Hepatocyte (in vitro differentiated cells): ENCODE results near the gene AFTPH.

Experiments used
- CTCF ChIP-seq: fragments of 200-600 bp; sonication (generic); IDR thresholded peaks from 2 replicates; pipeline ENCODE4 v1.5.1; 2016; ENCODE audit warnings: antibody characterized with exemption, mild to moderate bottlenecking; ENCODE audit not compliant: poor library complexity
- EZH2phosphoT487 ChIP-seq: fragments of 200-600 bp; sonication (generic); IDR thresholded peaks from one replicate; pipeline ENCODE4 v1.6.1; 2018; ENCODE audit warnings: antibody characterized with exemption, mild to moderate bottlenecking, low read depth, moderate library complexity; ENCODE audit not compliant: unreplicated experiment, severe bottlenecking

DNA sequence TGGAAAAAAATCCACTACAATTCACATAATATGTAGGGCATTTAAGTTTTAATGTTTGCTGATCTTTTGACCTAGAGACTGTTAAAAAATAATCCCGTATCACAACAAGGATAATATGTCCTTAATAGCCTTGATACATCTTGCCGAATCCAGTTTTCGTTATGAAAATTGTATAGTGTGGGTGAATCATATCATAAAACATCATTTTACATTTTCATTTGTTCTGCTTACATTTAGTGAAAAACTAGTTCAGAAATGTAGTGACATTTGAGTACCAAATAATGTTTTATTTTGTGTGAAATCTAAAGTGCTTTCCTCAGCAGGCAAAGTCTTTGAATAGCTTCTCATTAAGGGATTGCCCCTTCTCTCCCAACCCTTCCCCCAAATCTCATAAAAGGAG is 1.9 kb downstream of the AFTPH start:
- TF ChIP-seq CTCF (no peak), EZH2phosphoT487 (no peak)
